GM12878 (cell line): ENCODE data around the gene TASOR. TPM values are rescaled to one million over a fixed set of nuclear protein-coding genes. Genes with fewer than 3 reads are reported as not detected.

Experiments used
- ATAC-seq: fragments of 200-7000 bp; cut with Tn5 transposase; 3 replicates; pipeline ENCODE4 v1.9.1; 2020; ENCODE audit warnings: mild to moderate bottlenecking, moderate library complexity
- BruUV-seq: library from RNA; stranded (reverse); fragments of 400-500 nt; replicated peaks from 2 replicates; lab custom pipeline; 2021; lab: Mats Ljungman, UMichigan
- CTCF ChIA-PET: fragments of 300-600 bp; sonication (Branson Sonifier 250); formaldehyde crosslinking; extraction: SDS; loops from one replicate; lab custom pipeline; 2021; ENCODE audit warnings: inconsistent platforms; lab: Yijun Ruan, JAX
- POLR2A ChIA-PET: fragments of 350-600 bp; formaldehyde crosslinking; extraction: SDS; loops from one replicate; lab custom pipeline; 2021; ENCODE audit warnings: inconsistent platforms; lab: Charles Lee
- RAD21 ChIA-PET: fragments of 300-600 bp; sonication (Branson Sonifier 250); formaldehyde crosslinking; loops from one replicate; lab custom pipeline; 2023; ENCODE audit warnings: antibody characterized with exemption; ENCODE audit not compliant: unreplicated experiment; lab: Charles Lee
- SMC1A ChIA-PET: fragments of 300-600 bp; sonication (Branson Sonifier 250); formaldehyde crosslinking; loops from one replicate; lab custom pipeline; 2023; ENCODE audit not compliant: unreplicated experiment, uncharacterized antibody; lab: Charles Lee
- DNase-seq: peaks from one replicate; pipeline ENCODE4 v3.0.0-alpha.2; 2011; ENCODE audit warnings: low read depth, low spot score
- FAIRE-seq: peaks from 3 replicates; lab custom pipeline; 2011; peaks lifted over from hg19 to GRCh38; lab: Jason Lieb, UNC
- H2AFZ ChIP-seq: 2 replicates; pipeline ENCODE4 v1.6.0; 2011; ENCODE audit warnings: low read depth, low read length, control low read depth; ENCODE audit not compliant: control insufficient read depth
- H3K27ac ChIP-seq: 2 replicates; pipeline ENCODE4 v1.5.1; 2011; ENCODE audit warnings: control low read depth; ENCODE audit not compliant: control insufficient read depth, insufficient read depth
- H3K27me3 ChIP-seq, 2 experiments: replicated peaks in 1 of 2; 2 replicates each; pipeline versions ENCODE4 v1.6.0 to v1.6.1; 2011; ENCODE audit warnings: low read length in 1 of 2; ENCODE audit not compliant: control insufficient read depth in 2 of 2, insufficient read depth in 2 of 2
- H3K36me3 ChIP-seq, 2 experiments: 2 replicates each; pipeline ENCODE4 v1.5.1; 2011; ENCODE audit warnings: low read length in 1 of 2; ENCODE audit not compliant: control insufficient read depth in 2 of 2, insufficient read depth in 2 of 2
- H3K4me1 ChIP-seq: 2 replicates; pipeline ENCODE4 v1.6.1; 2011; ENCODE audit warnings: mild to moderate bottlenecking, low read length, moderate library complexity, mixed read lengths; ENCODE audit not compliant: control insufficient read depth, insufficient read depth
- H3K4me2 ChIP-seq: 2 replicates; pipeline ENCODE4 v1.6.0; 2011; ENCODE audit warnings: control low read depth; ENCODE audit not compliant: control insufficient read depth, insufficient read depth
- H3K4me3 ChIP-seq: fragments of 200-600 bp; sonication (generic); 2 replicates; pipeline ENCODE4 v1.5.1; 2016
- H3K79me2 ChIP-seq: 2 replicates; pipeline ENCODE4 v1.6.0; 2011; ENCODE audit warnings: low read length; ENCODE audit not compliant: control insufficient read depth, insufficient read depth
- H3K9ac ChIP-seq: 2 replicates; pipeline ENCODE4 v1.8.0; 2011; ENCODE audit warnings: low read length, control low read depth, mixed read lengths; ENCODE audit not compliant: control insufficient read depth, insufficient read depth
- H3K9me3 ChIP-seq: replicated peaks from 3 replicates; pipeline ENCODE4 v1.5.1; 2011; ENCODE audit warnings: mild to moderate bottlenecking, low read length; ENCODE audit not compliant: control insufficient read depth, insufficient read depth
- H4K20me1 ChIP-seq: 2 replicates; pipeline ENCODE4 v1.6.0; 2011; ENCODE audit not compliant: control insufficient read depth, insufficient read depth
- BCL11A ChIP-seq: IDR thresholded peaks from 2 replicates; pipeline ENCODE4 v1.6.1; 2011; ENCODE audit warnings: low read depth, low read length
- CTCF ChIP-seq, 3 experiments: IDR thresholded peaks in 2 of 3; conservative IDR thresholded peaks in 1 of 3; 2 replicates each; pipeline ENCODE4 v1.5.1; 2011; ENCODE audit warnings: low read depth in 3 of 3, low read length in 3 of 3, mild to moderate bottlenecking in 3 of 3, control low read depth in 2 of 3, moderate library complexity in 2 of 3, inconsistent platforms in 1 of 3, mixed read lengths in 1 of 3; ENCODE audit not compliant: control insufficient read depth in 2 of 3, insufficient read depth in 1 of 3; ENCODE audit errors: extremely low read depth in 1 of 3
- EED ChIP-seq: sonication (generic); IDR thresholded peaks from 2 replicates; pipeline ENCODE4 v1.6.1; 2016; ENCODE audit warnings: antibody characterized with exemption, low read depth
- JUNB ChIP-seq: IDR thresholded peaks from 2 replicates; pipeline ENCODE4 v1.6.1; 2016; ENCODE audit warnings: antibody characterized with exemption, mild to moderate bottlenecking
- MTA3 ChIP-seq: IDR thresholded peaks from 2 replicates; pipeline ENCODE4 v1.6.1; 2012; ENCODE audit warnings: low read length, inconsistent platforms, borderline replicate concordance
- RAD21 ChIP-seq: IDR thresholded peaks from 2 replicates; pipeline ENCODE4 v1.6.1; 2011; ENCODE audit warnings: mild to moderate bottlenecking, low read depth, low read length, moderate library complexity; ENCODE audit not compliant: insufficient read depth
- SMC3 ChIP-seq: IDR thresholded peaks from 2 replicates; pipeline ENCODE4 v1.6.1; 2011; ENCODE audit warnings: low read length, improper control_type of control experiment, borderline replicate concordance
- YY1 ChIP-seq: IDR thresholded peaks from 2 replicates; pipeline ENCODE4 v1.6.1; 2011; ENCODE audit warnings: low read depth, mild to moderate bottlenecking, low read length
- WGBS: methylation state at CpG from one replicate; pipeline ENCODE4 v1.1.6; 2016; ENCODE audit warnings: low lambda C conversion rate; ENCODE audit not compliant: insufficient replicate concordance, insufficient coverage; ENCODE audit errors: missing lambda C conversion rate; 5-methylcytosine and 5-hydroxymethylcytosine counted together
- in situ Hi-C: fragments of 300-500 bp; cut with MboI; formaldehyde crosslinking; loops from 9 replicates; pipeline ENCODE4 v1.14.3; 2018; ENCODE audit warnings: mixed read lengths
- intact Hi-C: fragments of 100-400 bp; cut with micrococcal nuclease; formaldehyde crosslinking; loops from one replicate; pipeline ENCODE4 v1.14.2; 2022; ENCODE audit not compliant: unreplicated experiment
- polyA plus RNA-seq, 11 experiments: library from polyadenylated mRNA; depleted of rRNA in 4 of 11; unstranded in 6 of 11; stranded (reverse) in 5 of 11; fragments of >200 nt; fragmentation: Nextera tagmentation in 4 of 11; fragmentation: Illumina TruSeq in 1 of 11; extraction: Ambion mirVana in 4 of 11; extraction: Trizol in 1 of 11; gene quantifications; 1 replicate in 1 of 11; 2 replicates in 10 of 11; pipeline versions ENCODE4 v1.2.1 to v1.2.3, GENCODE V29; 2011 to 2016; ENCODE audit warnings: inconsistent platforms in 2 of 11, missing spikeins in 2 of 11, low read depth in 1 of 11
- total RNA-seq, 4 experiments: library from RNA; depleted of rRNA in 3 of 4; stranded (reverse); fragments of >200 nt in 3 of 4; fragmentation: Illumina TruSeq in 1 of 4; extraction: Trizol in 1 of 4; gene quantifications; 2 replicates each; pipeline versions ENCODE4 v1.2.1 to v1.2.3, GENCODE V29; 2013 to 2021

Gene TASOR
- total and polyA plus RNA-seq, 10 of the 15 experiments (the other 5 are each of a cell fraction or from before 2014, with no cell fraction given) = 29.6 to 95.1 (median 52.6) TPM

- Histone ChIP-seq H3K9me3 (no peaks in the 10 kb centered on the region), H3K9ac (no peak overlapping the region), H3K4me1 (no peaks in the 10 kb centered on the region), H3K27me3 (no peaks in the 10 kb centered on the region), H3K4me2 (no peak overlapping the region), H3K4me3 (no peak overlapping the region), H4K20me1 (no peaks in the 10 kb centered on the region), H3K27ac (no peak overlapping the region), H3K36me3 (no peaks in the 10 kb centered on the region), H2AFZ (no peak overlapping the region), H3K79me2 (no peaks in the 10 kb centered on the region)
- TF ChIP-seq MTA3 (no peak), SMC3 (peak; percentile 30; the same call in 1 of the 2 replicates), RAD21 (peak; percentile 18; the same call in 1 of the 2 replicates), EED (no peak), CTCF (IDR thresholded peaks at IDR 0.05 in 2 of 3, conservative IDR thresholded peaks at IDR 0.05 in 1 of 3; ENCODE audit: control insufficient read depth in 2 of 3, extremely low read depth in 1 of 3, insufficient read depth in 1 of 3, low read depth in 3 of 3, low read length in 3 of 3) (peak in 2 of 3 experiments; percentile 7 to 20; a peak in 2 of 6 replicates), JUNB (no peak), BCL11A (no peak), YY1 (no peak)
- 32% methylated on average over 2 of the region's 2 CpGs for WGBS
- ChIA-PET CTCF (interaction anchor here (1.0 to 4.7 kb wide), 2 partner anchors 11 to 88 kb away, joined by 3 to 129 read pairs; partner anchors contain the start of gene ARHGEF3), POLR2A (no interaction called here), RAD21 (interaction anchor here (1.0 to 4.7 kb wide), 2 partner anchors 88 to 277 kb away, joined by 3 to 86 read pairs; partner anchors contain the start of gene ARHGEF3), SMC1A (interaction anchor here (1.0 to 4.7 kb wide), 4 partner anchors 9 to 89 kb away, joined by 3 to 103 read pairs (median 6); partner anchors contain the start of gene ARHGEF3)
- FAIRE-seq (no peak), ATAC-seq (peak; percentile 66), DNase-seq (no peak)
- in situ Hi-C loops (loop anchor here (5.0 kb wide), 1 partner anchor 86 kb away; no protein-coding TSS in a partner anchor), intact Hi-C loops (no loop called here)
- BruUV-seq = no TSS peak
Measured at GRCh38 chr3:56711344-56711743, 28.3 kb upstream of the TASOR start.
